GM12878 (cell line): ENCODE results near the gene PRKACG. TPM values are rescaled to one million over a fixed set of nuclear protein-coding genes. Genes with fewer than 3 reads are reported as not detected.
A peak's percentile ranks its signal among the peaks of the same experiment; 100 is the strongest.

Experiments
- ASH2L ChIP-seq: fragments of 300-600, 200-600 bp; sonication (generic); IDR thresholded peaks from 2 replicates; pipeline ENCODE4 v1.6.1; 2017; ENCODE audit warnings: low read depth, mild to moderate bottlenecking, borderline replicate concordance
- ATF7 ChIP-seq: fragments of 450-650 bp; IDR thresholded peaks from 2 replicates; pipeline ENCODE4 v1.6.1; 2016; ENCODE audit warnings: low read depth, mild to moderate bottlenecking
- EED ChIP-seq: sonication (generic); IDR thresholded peaks from 2 replicates; pipeline ENCODE4 v1.6.1; 2016; ENCODE audit warnings: antibody characterized with exemption, low read depth
- NFXL1 ChIP-seq: fragments of 450-650 bp; IDR thresholded peaks from 2 replicates; pipeline ENCODE4 v1.6.1; 2017; ENCODE audit warnings: antibody characterized with exemption, mild to moderate bottlenecking, borderline replicate concordance
- NR2C1 ChIP-seq: fragments of 450-650 bp; IDR thresholded peaks from 2 replicates; pipeline ENCODE4 v1.6.1; 2017; ENCODE audit warnings: antibody characterized with exemption, mild to moderate bottlenecking, moderate library complexity
- SMARCA5 ChIP-seq: fragments of 450-650 bp; IDR thresholded peaks from 2 replicates; pipeline ENCODE4 v1.6.1; 2017; ENCODE audit warnings: mild to moderate bottlenecking
- SREBF2 ChIP-seq: IDR thresholded peaks from 2 replicates; pipeline ENCODE4 v1.6.1; 2012; ENCODE audit warnings: mild to moderate bottlenecking, low read length
- TCF3 ChIP-seq: IDR thresholded peaks from 2 replicates; pipeline ENCODE4 v1.6.1; 2012; ENCODE audit warnings: low read depth, mild to moderate bottlenecking, low read length, borderline replicate concordance; ENCODE audit not compliant: insufficient read depth
- TCF7 ChIP-seq: IDR thresholded peaks from 2 replicates; pipeline ENCODE4 v1.6.1; 2014; ENCODE audit warnings: antibody characterized with exemption, borderline replicate concordance
- ZNF622 ChIP-seq: fragments of 450-650 bp; IDR thresholded peaks from 2 replicates; pipeline ENCODE4 v1.6.1; 2017; ENCODE audit warnings: mild to moderate bottlenecking, inconsistent platforms
- polyA plus RNA-seq, 11 experiments: library from polyadenylated mRNA; depleted of rRNA in 4 of 11; unstranded in 6 of 11; stranded (reverse) in 5 of 11; fragments of >200 nt; fragmentation: Nextera tagmentation in 4 of 11; fragmentation: Illumina TruSeq in 1 of 11; extraction: Ambion mirVana in 4 of 11; extraction: Trizol in 1 of 11; gene quantifications; 1 replicate in 1 of 11; 2 replicates in 10 of 11; pipeline versions ENCODE4 v1.2.1 to v1.2.3, GENCODE V29; 2011 to 2016; ENCODE audit warnings: inconsistent platforms in 2 of 11, missing spikeins in 2 of 11, low read depth in 1 of 11
- total RNA-seq, 4 experiments: library from RNA; depleted of rRNA in 3 of 4; stranded (reverse); fragments of >200 nt in 3 of 4; fragmentation: Illumina TruSeq in 1 of 4; extraction: Trizol in 1 of 4; gene quantifications; 2 replicates each; pipeline versions ENCODE4 v1.2.1 to v1.2.3, GENCODE V29; 2013 to 2021
- TF ChIP-seq, protein P1 (sequence below): fragments of 450-650 bp; IDR thresholded peaks from 2 replicates; pipeline ENCODE4 v1.6.1; 2017; ENCODE audit warnings: borderline replicate concordance
- TF ChIP-seq, protein P2 (sequence below): fragments of 450-650 bp; IDR thresholded peaks from 2 replicates; pipeline ENCODE4 v1.6.1; 2017; ENCODE audit warnings: mild to moderate bottlenecking, moderate library complexity
- TF ChIP-seq, protein P3 (sequence below): fragments of 150-350 bp; IDR thresholded peaks from 2 replicates; pipeline ENCODE4 v1.6.1; 2016; ENCODE audit warnings: low read depth, low read length
- TF ChIP-seq, protein P4 (sequence below): fragments of 450-650 bp; formaldehyde crosslinking; IDR thresholded peaks from 2 replicates; pipeline ENCODE4 v1.5.0; 2022; ENCODE audit warnings: mild to moderate bottlenecking, missing genetic modification characterization
- TF ChIP-seq, protein P5 (sequence below): IDR thresholded peaks from 2 replicates; pipeline ENCODE4 v1.6.1; 2011; ENCODE audit warnings: low read depth, low read length, improper control_type of control experiment, borderline replicate concordance
- TF ChIP-seq, protein P6 (sequence below): IDR thresholded peaks from 2 replicates; pipeline ENCODE4 v1.6.1; 2012; ENCODE audit warnings: low read length, inconsistent platforms

The PRKACG gene
- total and polyA plus RNA-seq, 10 of the 15 experiments (the other 5 are each of a cell fraction or from before 2014, with no cell fraction given) = not detected

DNA sequence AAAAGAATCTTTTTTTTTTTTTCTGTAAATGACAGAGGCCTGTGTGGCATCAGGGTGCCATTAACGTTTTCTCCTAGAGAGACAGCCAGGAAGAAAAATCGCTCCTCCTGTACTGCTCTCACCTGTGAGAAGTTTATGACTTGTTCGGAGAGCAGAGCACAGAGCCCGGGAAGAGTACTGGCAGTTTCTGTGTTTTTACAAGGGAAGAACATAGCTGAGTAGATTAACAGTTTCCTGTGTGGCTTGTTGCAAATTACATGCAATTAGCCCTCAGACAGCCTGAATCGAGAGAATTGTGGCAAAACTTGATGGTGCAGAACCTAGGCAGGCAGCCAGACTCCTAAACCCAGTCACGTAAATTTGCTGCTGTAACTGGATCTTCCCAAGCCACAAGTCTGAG lies 32.1 kb downstream of the PRKACG start (continued):
- TF ChIP-seq, protein P1, sequence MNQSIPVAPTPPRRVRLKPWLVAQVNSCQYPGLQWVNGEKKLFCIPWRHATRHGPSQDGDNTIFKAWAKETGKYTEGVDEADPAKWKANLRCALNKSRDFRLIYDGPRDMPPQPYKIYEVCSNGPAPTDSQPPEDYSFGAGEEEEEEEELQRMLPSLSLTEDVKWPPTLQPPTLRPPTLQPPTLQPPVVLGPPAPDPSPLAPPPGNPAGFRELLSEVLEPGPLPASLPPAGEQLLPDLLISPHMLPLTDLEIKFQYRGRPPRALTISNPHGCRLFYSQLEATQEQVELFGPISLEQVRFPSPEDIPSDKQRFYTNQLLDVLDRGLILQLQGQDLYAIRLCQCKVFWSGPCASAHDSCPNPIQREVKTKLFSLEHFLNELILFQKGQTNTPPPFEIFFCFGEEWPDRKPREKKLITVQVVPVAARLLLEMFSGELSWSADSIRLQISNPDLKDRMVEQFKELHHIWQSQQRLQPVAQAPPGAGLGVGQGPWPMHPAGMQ = no peak
- TF ChIP-seq, protein P2, sequence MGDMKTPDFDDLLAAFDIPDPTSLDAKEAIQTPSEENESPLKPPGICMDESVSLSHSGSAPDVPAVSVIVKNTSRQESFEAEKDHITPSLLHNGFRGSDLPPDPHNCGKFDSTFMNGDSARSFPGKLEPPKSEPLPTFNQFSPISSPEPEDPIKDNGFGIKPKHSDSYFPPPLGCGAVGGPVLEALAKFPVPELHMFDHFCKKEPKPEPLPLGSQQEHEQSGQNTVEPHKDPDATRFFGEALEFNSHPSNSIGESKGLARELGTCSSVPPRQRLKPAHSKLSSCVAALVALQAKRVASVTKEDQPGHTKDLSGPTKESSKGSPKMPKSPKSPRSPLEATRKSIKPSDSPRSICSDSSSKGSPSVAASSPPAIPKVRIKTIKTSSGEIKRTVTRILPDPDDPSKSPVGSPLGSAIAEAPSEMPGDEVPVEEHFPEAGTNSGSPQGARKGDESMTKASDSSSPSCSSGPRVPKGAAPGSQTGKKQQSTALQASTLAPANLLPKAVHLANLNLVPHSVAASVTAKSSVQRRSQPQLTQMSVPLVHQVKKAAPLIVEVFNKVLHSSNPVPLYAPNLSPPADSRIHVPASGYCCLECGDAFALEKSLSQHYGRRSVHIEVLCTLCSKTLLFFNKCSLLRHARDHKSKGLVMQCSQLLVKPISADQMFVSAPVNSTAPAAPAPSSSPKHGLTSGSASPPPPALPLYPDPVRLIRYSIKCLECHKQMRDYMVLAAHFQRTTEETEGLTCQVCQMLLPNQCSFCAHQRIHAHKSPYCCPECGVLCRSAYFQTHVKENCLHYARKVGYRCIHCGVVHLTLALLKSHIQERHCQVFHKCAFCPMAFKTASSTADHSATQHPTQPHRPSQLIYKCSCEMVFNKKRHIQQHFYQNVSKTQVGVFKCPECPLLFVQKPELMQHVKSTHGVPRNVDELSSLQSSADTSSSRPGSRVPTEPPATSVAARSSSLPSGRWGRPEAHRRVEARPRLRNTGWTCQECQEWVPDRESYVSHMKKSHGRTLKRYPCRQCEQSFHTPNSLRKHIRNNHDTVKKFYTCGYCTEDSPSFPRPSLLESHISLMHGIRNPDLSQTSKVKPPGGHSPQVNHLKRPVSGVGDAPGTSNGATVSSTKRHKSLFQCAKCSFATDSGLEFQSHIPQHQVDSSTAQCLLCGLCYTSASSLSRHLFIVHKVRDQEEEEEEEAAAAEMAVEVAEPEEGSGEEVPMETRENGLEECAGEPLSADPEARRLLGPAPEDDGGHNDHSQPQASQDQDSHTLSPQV = no peak
- TF ChIP-seq, protein P3, sequence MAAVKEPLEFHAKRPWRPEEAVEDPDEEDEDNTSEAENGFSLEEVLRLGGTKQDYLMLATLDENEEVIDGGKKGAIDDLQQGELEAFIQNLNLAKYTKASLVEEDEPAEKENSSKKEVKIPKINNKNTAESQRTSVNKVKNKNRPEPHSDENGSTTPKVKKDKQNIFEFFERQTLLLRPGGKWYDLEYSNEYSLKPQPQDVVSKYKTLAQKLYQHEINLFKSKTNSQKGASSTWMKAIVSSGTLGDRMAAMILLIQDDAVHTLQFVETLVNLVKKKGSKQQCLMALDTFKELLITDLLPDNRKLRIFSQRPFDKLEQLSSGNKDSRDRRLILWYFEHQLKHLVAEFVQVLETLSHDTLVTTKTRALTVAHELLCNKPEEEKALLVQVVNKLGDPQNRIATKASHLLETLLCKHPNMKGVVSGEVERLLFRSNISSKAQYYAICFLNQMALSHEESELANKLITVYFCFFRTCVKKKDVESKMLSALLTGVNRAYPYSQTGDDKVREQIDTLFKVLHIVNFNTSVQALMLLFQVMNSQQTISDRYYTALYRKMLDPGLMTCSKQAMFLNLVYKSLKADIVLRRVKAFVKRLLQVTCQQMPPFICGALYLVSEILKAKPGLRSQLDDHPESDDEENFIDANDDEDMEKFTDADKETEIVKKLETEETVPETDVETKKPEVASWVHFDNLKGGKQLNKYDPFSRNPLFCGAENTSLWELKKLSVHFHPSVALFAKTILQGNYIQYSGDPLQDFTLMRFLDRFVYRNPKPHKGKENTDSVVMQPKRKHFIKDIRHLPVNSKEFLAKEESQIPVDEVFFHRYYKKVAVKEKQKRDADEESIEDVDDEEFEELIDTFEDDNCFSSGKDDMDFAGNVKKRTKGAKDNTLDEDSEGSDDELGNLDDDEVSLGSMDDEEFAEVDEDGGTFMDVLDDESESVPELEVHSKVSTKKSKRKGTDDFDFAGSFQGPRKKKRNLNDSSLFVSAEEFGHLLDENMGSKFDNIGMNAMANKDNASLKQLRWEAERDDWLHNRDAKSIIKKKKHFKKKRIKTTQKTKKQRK = no peak
- TF ChIP-seq, protein P4, sequence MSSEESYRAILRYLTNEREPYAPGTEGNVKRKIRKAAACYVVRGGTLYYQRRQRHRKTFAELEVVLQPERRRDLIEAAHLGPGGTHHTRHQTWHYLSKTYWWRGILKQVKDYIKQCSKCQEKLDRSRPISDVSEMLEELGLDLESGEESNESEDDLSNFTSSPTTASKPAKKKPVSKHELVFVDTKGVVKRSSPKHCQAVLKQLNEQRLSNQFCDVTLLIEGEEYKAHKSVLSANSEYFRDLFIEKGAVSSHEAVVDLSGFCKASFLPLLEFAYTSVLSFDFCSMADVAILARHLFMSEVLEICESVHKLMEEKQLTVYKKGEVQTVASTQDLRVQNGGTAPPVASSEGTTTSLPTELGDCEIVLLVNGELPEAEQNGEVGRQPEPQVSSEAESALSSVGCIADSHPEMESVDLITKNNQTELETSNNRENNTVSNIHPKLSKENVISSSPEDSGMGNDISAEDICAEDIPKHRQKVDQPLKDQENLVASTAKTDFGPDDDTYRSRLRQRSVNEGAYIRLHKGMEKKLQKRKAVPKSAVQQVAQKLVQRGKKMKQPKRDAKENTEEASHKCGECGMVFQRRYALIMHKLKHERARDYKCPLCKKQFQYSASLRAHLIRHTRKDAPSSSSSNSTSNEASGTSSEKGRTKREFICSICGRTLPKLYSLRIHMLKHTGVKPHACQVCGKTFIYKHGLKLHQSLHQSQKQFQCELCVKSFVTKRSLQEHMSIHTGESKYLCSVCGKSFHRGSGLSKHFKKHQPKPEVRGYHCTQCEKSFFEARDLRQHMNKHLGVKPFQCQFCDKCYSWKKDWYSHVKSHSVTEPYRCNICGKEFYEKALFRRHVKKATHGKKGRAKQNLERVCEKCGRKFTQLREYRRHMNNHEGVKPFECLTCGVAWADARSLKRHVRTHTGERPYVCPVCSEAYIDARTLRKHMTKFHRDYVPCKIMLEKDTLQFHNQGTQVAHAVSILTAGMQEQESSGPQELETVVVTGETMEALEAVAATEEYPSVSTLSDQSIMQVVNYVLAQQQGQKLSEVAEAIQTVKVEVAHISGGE (CRISPR knock-in tag) = no peak
- TF ChIP-seq, protein P5, sequence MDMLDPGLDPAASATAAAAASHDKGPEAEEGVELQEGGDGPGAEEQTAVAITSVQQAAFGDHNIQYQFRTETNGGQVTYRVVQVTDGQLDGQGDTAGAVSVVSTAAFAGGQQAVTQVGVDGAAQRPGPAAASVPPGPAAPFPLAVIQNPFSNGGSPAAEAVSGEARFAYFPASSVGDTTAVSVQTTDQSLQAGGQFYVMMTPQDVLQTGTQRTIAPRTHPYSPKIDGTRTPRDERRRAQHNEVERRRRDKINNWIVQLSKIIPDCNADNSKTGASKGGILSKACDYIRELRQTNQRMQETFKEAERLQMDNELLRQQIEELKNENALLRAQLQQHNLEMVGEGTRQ = no peak
- TF ChIP-seq ZNF622 = no peak
- TF ChIP-seq TCF3 = no peak
- TF ChIP-seq SMARCA5 = no peak
- no peak for TF ChIP-seq SREBF2
- TF ChIP-seq EED = peak; percentile 63
- TF ChIP-seq, protein P6, sequence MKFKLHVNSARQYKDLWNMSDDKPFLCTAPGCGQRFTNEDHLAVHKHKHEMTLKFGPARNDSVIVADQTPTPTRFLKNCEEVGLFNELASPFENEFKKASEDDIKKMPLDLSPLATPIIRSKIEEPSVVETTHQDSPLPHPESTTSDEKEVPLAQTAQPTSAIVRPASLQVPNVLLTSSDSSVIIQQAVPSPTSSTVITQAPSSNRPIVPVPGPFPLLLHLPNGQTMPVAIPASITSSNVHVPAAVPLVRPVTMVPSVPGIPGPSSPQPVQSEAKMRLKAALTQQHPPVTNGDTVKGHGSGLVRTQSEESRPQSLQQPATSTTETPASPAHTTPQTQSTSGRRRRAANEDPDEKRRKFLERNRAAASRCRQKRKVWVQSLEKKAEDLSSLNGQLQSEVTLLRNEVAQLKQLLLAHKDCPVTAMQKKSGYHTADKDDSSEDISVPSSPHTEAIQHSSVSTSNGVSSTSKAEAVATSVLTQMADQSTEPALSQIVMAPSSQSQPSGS = peak; percentile 62; the same call in 1 of the 2 replicates
- TF ChIP-seq NFXL1 = no peak
- TF ChIP-seq NR2C1 = no peak
- no peak for TF ChIP-seq ASH2L
- TF ChIP-seq TCF7 = no peak
- TF ChIP-seq ATF7 = 0 out of 2 replicates have a peak, but pooled peaks have one; percentile 23
